GM21723 (cell line): ENCODE data around the gene VIPR2.

ENCODE experiments used
- ATAC-seq: cut with Tn5 transposase; IDR thresholded peaks from one replicate; pipeline ENCODE4 v1.9.1; 2021; ENCODE audit warnings: mild to moderate bottlenecking, moderate library complexity; ENCODE audit not compliant: unreplicated experiment

The VIPR2 gene

GRCh38 chr7:159048656-159049055 lies 96.0 kb downstream of the VIPR2 start:
- no peak for ATAC-seq

- ATAC-seq = no peak
Observed at GRCh38 chr7:159047536-159047935, 97.1 kb downstream of the VIPR2 start.

- no peak for ATAC-seq
Observed at GRCh38 chr7:159046300-159046699, 98.4 kb downstream of the VIPR2 start.

GRCh38 chr7:159045839-159046238 lies 98.8 kb downstream of the VIPR2 start:
- no peak for ATAC-seq

GRCh38 chr7:159042581-159043101 lies 102.0 kb downstream of the VIPR2 start:
- ATAC-seq = no peak

- ATAC-seq = no peak
Observed at GRCh38 chr7:159042103-159042502, 102.6 kb downstream of the VIPR2 start.

GRCh38 chr7:159040912-159041711 lies 103.6 kb downstream of the VIPR2 start:
- no peak for ATAC-seq

- no peak for ATAC-seq
Observed at GRCh38 chr7:159040146-159040545, 104.5 kb downstream of the VIPR2 start.

- no peak for ATAC-seq
Observed at GRCh38 chr7:159039716-159040115, 105.0 kb downstream of the VIPR2 start.

- ATAC-seq = no peak
Observed at GRCh38 chr7:159038066-159038465, 106.6 kb downstream of the VIPR2 start.

- no peak for ATAC-seq
Observed at GRCh38 chr7:159036916-159037605, 107.6 kb downstream of the VIPR2 start.

- no peak for ATAC-seq
Observed at GRCh38 chr7:159035571-159036073, 109.0 kb downstream of the VIPR2 start.

GRCh38 chr7:159034988-159035387 lies 109.7 kb downstream of the VIPR2 start:
- ATAC-seq = no peak

GRCh38 chr7:159034394-159034793 lies 110.3 kb downstream of the VIPR2 start:
- ATAC-seq = no peak

GRCh38 chr7:159033956-159034355 lies 110.7 kb downstream of the VIPR2 start:
- ATAC-seq = no peak

GRCh38 chr7:159033473-159033825 lies 111.2 kb downstream of the VIPR2 start:
- no peak for ATAC-seq

GRCh38 chr7:159032753-159033472 lies 111.8 kb downstream of the VIPR2 start:
- no peak for ATAC-seq

- ATAC-seq = no peak
Observed at GRCh38 chr7:159032322-159032721, 112.3 kb downstream of the VIPR2 start.

- ATAC-seq = no peak
Observed at GRCh38 chr7:159031750-159032149, 112.9 kb downstream of the VIPR2 start.

GRCh38 chr7:159031135-159031701 lies 113.4 kb downstream of the VIPR2 start:
- ATAC-seq = no peak
